GM18507 (cell line): ENCODE results near the gene N4BP2L2.
A peak's percentile ranks its signal among the peaks of the same experiment; 100 is the strongest.
"Not testable (repeated sequence)": the region's sequence is repeated elsewhere in the genome, so short reads cannot be mapped to it uniquely, and the experiment has no call there.

Source experiments
- DNase-seq: peaks from one replicate; pipeline ENCODE4 v3.0.0; 2011; ENCODE audit warnings: low read depth; ENCODE audit not compliant: insufficient read length; ENCODE audit errors: extremely low spot score
- FAIRE-seq: peaks from 2 replicates; lab custom pipeline; 2011; peaks lifted over from hg19 to GRCh38; lab: Jason Lieb, UNC

The N4BP2L2 gene

DNA sequence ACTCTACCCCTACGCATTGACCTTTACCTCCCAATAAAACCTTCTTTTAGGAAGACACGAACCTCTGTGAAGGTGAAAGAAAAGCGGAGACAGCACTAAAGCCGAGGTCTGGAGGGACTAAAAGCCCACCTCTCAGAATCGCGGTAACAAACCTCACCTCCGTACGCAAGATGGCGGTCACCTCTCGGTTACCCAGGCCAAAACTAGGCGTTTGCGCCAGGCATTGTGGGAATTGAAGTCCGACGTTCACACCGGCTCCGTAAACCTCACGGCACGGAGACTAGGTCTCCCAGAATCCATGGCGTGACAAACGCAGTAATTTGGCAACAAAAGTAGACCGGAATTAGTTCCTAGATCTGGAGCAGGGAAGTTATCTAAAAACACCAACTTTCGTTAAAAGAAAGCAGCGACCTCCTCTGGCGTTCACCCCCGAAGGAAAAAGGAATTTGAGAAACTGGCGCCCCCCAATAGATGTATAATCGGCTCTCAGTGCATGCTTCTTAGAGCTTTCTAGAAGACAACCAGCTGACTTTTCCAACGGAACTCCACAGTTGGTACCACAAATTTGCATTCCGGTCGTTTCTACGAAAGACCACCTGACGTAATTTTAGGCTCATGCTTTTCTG, at the start of gene N4BP2L2:
Gene N4BP2L2 (minus strand): TSS at position 175 of the 626 bp plus-strand sequence. CDS start 1,768 bp downstream, outside the sequence.
- peak; percentile 99 for FAIRE-seq
- peak; percentile 58 for DNase-seq

DNA sequence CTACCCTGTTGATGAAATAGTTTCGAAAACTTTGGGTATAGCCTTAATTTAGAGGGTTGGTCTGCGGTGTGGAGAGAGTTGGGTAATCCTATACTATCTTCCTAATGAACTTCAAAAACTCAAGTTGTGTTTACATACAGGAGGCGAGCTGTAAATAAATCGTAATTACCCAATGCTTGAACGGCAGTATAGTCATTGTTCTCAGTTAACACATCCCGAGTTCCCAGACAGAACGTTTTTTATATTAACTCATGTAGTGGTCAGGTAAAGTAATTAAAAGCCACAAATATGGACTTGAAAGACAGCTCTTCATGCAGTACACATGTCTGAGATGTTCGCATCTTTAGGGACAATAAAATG, 49.2 kb upstream of the N4BP2L2 start:
- no peak for FAIRE-seq
- no peak for DNase-seq

DNA sequence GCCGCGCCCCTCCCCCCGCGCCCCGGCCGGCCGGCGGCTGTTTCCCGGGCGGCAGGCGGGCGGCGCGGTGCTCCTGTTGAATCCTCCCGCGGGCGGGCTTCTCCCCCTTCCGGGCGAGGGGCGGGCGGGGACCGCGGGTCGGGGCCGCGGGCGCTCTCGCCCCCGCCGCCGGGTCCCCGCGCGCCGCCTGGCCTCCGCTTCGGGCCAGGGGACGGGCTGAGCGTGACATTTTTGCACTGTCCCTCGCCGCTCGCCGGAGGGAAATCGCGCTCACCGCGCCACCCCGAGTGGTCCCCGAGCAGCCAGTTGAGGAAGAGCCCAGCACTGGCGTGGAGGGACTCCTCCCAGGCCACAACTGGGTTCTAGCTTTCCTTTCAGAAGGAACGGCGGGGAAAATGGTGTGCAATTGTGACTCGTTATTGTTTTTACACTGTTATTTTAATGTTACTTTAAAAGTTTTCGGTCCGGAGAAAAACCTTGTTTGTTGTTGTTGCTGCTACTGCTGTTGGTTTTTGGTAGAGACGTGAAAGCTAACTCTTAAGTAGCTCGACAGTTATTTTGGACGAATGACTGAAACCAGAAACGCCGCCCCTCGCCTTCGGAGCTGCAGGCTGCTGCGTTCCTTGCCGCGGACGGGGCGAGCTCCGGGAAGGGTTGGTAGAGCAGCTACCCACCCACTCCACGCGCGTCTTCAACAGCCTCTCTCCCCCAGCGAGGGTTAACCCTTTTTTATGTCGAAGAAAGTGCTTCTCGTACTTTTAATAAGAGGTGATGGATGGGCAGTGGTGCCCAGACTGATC, 48.6 kb upstream of the N4BP2L2 start:
- FAIRE-seq (peak; percentile 72), DNase-seq (peak; percentile 18)

DNA sequence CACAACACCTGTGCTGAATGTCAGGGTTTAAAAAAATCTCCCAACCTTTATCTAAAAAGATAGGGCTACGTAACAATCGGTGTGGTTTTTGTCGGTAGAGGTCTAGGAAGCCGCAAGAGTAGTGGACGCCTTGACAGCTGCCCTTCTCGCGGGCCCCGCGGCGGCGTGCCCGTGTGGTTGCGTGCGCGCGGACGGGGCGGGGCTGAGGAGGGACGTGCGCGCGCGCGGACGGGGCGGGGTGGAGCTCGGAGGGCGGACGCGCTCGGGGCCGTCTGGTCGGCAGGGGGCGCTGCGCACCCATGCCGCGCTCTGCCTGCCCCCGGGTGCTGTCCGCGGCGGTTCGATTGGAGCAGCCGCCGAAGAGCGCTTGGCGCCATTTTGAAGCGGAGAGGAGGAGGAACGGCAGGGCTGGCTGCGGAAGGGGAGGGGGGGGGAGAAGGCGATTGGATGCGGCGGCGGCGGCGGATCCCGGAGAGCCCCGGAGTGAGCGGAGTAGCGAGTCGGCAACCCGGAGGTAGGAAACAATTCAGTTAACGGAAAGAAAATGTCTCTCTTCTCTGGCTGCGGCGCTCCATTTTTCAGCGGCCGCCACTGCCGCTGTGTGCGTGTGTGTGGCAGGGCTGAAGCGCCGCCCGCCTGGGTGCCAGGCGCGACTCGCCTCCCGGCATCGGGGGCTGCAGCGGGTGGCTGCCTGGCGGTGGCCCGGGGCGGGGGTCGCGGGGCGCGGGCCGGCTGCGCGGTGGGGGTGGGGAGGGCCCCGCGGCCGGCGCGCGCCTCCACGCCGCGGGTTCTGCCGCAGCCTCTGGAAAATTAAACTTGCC, 47.7 kb upstream of the N4BP2L2 start, which contains the start of gene PDS5B:
Gene PDS5B (plus strand): TSS at position 373 of the 821 bp plus-strand sequence. CDS start 62,321 bp downstream, outside the sequence.
- peak; percentile 79 for DNase-seq
- FAIRE-seq: peak; percentile 96

DNA sequence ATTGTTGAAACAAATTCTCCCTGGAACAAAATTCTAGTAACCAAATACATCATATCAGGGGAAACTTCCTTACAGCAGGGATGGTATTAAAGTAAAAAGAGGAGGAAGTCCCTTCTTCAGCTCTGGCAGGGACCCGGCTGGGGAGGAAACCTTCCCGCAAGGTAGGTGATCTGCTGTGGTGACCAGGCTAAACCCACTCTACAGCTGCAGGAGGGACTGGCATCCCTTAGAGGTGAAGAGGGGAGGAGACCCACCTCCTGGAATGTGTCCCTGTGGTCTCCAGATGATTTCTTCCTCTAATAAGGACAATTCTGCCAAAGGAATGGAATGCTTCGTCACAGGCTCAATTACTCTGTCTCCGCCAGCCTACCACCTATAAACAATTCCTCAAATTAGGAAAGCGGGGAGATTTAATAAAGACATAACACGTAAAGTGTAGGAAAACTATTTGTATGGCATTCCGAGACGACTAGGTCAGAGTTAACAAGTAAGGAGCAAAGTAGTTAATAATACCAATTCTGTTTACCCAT, 47.0 kb upstream of the N4BP2L2 start:
- no peak for DNase-seq
- FAIRE-seq: no peak

DNA sequence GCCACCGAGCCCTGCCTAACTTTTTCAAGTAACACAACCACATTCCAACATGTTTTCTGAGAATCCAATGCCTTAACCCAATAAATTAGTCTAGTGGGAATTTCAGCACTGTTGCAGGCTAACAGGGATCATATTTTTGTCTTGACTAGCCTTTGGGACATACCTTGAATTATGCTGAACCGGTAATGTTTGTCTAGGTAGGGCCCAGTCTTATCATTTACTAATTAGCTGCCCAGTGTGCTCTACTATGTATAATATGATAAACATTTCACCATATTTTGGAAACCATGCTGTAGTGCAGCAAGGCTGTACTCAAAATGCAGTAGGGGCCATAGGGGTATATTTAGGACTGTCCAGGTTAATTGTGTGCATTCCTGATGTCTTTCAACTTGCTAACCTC, 44.4 kb upstream of the N4BP2L2 start:
- FAIRE-seq: no peak

DNA sequence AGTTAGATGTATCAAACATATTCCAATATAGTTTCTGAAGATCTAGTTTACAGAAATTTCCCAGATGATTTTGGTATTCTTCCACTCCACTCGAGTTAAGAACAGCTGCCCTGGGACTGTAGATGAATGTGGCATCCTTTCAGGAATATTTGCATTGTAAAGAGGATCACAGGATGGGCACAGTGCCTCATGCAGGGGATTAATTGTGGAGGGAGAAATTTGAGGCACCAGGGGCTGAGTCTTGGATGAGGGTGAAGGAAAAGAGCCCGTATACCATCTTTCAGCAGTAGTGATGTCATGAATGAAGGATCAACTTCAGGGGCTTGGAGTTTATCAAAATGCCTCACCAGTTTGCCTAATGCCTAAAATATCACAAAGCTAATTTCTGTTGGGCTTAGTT, 43.7 kb upstream of the N4BP2L2 start:
- FAIRE-seq (no peak), DNase-seq (no peak)

More for the DNA sequence above, 44.4 kb upstream of the N4BP2L2 start:
- no peak for DNase-seq

DNA sequence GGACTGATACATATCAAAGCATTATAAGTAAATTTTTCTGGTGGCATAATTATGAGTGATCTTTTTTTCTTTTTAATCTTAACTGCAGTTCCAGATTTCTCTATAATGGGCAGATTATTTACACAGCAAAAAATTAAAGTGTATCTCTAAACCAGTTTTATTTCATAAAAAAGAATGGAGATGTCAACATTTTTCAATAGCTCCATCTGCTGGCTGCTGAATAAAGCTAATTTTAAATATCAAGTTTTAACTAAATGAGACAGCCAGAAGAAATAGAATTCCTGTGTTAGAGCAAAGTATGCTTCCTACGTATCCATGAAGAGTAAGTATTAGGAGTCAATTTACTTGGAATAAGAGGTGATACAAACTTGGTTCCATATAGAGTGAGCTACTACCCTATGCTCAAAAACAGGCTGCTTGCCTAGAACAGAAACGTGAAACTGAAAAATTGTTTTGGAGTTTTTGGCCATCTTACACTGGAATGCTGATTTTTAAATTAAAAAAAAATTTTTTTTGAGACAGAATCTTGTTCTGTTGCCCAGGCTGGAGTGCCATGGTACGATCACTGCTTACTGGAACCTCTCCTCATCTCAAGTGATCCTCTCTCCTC, 42.7 kb upstream of the N4BP2L2 start:
- no peak for DNase-seq
- peak; percentile 50 for FAIRE-seq

DNA sequence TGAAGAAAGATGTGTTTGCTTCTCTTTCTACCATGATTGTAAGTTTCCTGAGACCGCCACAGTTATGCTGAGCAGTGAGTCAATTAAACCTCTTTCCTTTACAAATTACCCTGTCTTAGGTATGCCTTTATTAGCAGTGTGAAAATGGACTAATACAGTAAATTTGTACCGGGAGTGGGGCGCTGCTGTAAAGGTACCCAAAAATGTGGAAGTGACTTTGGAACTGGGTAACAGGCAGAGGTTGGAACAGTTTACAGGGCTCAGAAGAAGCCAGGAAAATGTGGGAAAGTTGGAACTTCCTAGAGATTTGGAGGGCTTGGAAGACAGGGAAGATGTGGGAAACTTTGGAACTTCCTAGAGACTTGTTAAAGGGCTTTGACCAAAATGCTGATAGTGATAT, 38.4 kb upstream of the N4BP2L2 start:
- DNase-seq: no peak
- FAIRE-seq: no peak

DNA sequence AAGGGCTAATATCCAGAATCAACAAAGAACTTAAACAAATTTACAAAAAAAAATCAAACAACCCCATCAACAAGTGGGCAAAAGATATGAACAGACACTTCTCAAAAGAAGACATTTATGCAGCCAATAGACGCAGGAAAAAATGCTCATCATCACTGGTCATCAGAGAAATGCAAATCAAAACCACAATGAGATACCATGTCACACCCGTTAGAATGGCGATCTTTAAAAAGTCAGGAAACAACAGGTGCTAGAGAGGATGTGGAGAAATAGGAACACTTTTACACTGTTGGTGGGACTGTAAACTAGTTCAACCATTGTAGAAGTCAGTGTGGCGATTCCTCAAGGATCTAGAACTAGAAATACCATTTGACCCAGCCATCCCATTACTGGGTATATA, 37.1 kb upstream of the N4BP2L2 start:
- DNase-seq: not testable (repeated sequence)

DNA sequence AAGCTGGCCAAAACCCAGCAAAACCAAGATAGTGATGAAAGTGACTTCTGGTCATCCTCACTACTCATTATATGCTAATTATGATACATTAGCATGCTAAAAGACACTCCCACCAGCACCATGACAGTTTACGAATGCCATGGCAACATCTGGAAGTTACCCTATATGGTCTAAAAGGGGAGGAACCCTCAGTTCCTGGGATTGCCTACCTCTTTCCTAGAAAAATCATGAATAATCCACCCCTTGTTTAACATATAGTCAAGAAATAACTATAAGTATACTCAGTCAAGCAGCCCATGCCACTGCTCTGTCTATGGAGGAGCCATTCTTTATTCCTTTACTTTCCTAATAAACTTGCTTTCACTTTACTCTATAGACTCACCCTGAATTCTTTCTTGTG, 22.2 kb upstream of the N4BP2L2 start:
- not testable (repeated sequence) for DNase-seq, FAIRE-seq

More for the DNA sequence above, 37.1 kb upstream of the N4BP2L2 start:
- not testable (repeated sequence) for FAIRE-seq

DNA sequence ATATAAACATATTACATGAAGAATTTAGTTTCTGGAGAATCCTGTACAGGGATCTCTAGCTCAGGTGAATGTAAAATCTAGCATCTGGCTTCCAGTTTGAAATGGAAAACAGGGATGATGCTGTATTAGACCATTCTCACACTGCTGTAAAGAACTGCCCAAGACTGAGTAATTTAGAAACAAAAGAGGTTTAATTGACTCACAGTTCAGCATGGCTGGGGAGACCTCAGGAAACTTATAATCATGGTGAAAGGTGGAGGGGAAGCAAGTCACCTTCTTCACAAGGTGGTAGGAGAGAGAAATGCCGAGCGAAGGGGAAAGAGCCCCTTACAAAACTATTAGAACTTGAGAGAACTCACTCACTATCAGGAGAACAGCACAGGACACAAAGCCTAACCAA, 17.0 kb upstream of the N4BP2L2 start:
- FAIRE-seq (no peak), DNase-seq (no peak)

DNA sequence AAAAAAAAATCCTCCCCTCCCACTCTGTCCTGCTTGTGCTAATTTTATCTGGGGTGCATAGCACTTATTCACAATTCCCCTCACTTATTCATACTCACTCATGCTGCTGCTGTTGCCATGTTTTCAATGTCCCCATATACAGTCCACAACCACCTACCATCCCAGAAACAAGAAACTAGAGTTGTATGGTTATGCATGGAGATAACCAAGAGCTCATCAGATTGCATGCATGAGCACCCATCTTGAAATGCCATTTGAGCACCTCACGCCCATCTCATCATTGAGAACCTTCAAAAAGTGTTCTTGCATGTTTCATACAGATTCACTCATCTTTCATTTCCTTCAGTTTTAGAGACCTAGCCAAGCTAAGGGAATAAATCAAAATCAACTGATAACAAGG, 15.1 kb upstream of the N4BP2L2 start:
- FAIRE-seq (no peak), DNase-seq (no peak)

DNA sequence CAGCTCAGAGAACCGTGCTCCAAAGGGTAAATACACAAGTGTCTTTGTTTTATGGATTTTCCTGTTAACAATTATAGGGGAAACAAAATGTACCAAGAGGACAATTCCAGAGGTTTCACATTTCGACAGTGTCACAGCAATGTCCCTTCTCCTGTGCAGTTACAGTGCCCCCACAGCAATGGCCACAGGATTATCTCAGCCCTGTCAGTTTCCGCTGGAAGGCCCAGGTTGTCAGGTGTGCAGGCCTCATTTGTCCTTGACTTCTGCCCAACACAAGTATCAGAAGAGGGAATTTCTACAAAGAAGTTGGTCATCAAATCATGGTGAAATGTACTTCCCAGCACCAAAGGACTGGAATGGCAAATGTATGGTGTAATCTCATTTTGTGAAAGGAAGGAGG, 11.2 kb upstream of the N4BP2L2 start:
- DNase-seq (no peak), FAIRE-seq (no peak)

DNA sequence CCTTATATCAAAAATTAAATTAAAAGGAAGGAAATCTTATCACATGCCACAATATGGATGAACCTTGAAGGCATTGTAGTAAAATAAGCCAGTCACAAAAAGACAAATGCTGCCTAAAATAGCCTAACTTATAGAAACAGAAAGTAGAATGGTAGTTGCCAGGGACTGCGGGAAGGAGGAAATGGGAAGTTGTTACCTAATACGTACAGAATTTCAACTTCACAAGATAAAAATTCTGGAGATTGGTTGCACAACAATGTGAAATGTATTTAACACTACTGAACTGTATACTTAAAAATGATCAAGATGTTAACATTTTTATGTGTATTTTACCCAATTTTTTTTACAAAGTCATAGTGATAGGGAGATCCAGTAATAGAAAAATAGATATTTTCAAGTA, 10.2 kb upstream of the N4BP2L2 start:
- DNase-seq (no peak), FAIRE-seq (no peak)

DNA sequence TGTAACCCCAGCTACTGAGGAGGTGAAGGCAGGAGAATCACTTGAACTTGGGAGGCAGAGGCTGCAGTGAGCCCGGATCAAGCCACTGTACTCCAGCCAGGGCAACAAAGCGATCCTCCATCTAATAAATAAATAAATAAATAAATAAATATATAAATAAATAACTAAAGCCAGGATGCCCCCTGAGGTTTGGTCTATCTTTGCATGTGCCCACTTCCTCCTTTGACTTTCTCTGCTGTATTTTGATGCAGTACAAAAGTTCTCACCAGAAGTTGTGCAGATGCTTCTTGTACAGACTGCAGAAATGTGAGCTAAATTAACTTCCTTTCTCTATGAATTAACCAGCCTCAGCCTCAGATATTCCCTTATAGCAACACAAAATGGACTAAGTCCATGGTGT, 6.5 kb upstream of the N4BP2L2 start:
- no peak for DNase-seq
- FAIRE-seq: no peak

DNA sequence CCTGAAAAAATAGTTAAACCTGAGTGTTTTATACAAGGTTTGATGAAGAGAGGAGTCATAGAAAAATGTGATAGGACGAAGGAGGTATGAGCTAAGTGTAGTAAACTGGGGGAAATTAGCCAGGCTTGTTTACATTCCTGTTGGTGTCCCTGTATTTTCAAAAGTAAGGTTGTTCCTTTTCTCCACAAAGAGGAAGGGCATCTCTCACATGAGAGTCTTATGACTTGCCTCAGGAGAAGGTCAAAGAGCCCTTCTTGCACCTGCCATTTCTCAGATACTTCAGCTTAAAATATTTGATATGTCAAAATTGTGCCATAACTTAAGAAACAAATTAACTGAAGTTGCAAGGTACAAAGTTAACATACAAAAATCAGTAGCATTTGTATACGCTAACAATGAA, 3.6 kb upstream of the N4BP2L2 start:
- no peak for DNase-seq

DNA sequence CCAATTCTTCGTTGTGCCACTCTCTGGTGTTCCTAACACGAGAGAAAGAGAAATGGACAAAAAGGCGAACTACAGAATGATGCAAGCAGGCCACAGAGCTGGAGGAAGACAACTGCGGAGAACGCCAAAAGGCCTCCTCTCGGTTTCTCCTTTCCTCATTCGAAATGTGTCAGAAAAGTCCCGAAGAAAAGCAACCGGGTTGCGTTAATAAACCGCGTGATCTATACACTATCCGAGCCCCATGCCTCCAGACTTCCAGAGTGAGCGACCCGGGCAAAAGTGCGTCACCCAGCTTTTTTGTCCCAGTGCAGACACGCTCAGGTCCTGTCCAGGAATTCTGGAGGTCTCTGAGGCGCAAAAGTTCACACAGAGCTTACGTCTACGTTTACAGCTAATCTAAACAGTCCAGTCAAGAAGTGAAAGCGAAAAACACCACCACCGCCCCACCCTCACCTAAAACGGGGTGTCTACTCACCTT, 413 bp downstream of the N4BP2L2 start:
- no peak for FAIRE-seq
- DNase-seq: peak; percentile 26

More for the DNA sequence above, 3.6 kb upstream of the N4BP2L2 start:
- no peak for FAIRE-seq

DNA sequence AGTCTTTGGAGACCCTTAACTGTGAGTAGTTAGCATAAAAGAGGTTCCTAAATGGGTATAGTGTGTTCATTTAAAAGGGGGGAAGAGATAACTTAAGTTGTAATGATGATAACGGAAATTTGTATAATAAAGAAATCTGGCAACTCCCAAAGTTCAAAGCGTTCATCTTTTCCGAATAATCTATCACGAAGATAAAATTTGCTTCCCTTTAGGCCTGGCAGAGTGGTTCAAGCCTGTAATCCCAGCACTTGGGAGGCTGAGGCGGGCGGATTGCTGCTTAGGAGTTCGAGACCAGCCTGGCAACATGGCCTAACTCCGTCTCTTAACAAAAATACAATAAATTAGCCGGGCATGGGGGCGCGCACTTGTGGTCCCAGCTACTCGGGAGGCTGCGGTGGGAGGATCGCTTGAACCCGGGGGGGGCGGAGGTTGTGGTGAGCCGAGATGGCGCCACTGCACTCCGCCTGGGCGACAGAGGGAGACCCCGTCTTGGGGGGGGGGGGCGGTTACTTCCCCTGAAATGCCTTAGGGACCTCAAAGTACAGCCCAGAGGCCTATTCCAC, 934 bp downstream of the N4BP2L2 start:
- FAIRE-seq (peak; percentile 59), DNase-seq (no peak)
